ENCODE results near the gene SPTBN1. TPM values are rescaled to one million over a fixed set of nuclear protein-coding genes. Genes with fewer than 3 reads are reported as not detected.

Gene SPTBN1
- total and polyA plus RNA-seq, 2 of the 13 experiments (the other 11 are each of a cell fraction or from before 2014, with no cell fraction given), result 123 to 299 TPM

- TF ChIP-seq PHF8 (CRISPR knock-in tag; IDR thresholded peaks at IDR 0.05) (peak; percentile 43; the same call in 1 of the 2 replicates), ZNF446 (CRISPR knock-in tag; IDR thresholded peaks at IDR 0.05) (no peak), ZNF333 (CRISPR knock-in tag; IDR thresholded peaks at IDR 0.05; ENCODE audit: borderline replicate concordance) (no peak), TSC22D2 (CRISPR knock-in tag; IDR thresholded peaks at IDR 0.05; ENCODE audit: borderline replicate concordance) (no peak), SMC3 (IDR thresholded peaks at IDR 0.05; ENCODE audit: low read length) (no peak), ZBTB1 (CRISPR knock-in tag; IDR thresholded peaks at IDR 0.05; ENCODE audit: borderline replicate concordance) (no peak), NFYC (CRISPR knock-in tag; IDR thresholded peaks at IDR 0.05) (no peak), MEIS1 (CRISPR knock-in tag; IDR thresholded peaks at IDR 0.05; ENCODE audit: borderline replicate concordance) (no peak), ZNF550 (CRISPR knock-in tag; IDR thresholded peaks at IDR 0.05; ENCODE audit: borderline replicate concordance) (no peak), HINFP (CRISPR knock-in tag; IDR thresholded peaks at IDR 0.05; ENCODE audit: low read depth) (no peak), ARID2 (CRISPR knock-in tag; IDR thresholded peaks at IDR 0.05; ENCODE audit: borderline replicate concordance) (peak; percentile 56; the same call in 1 of the 2 replicates), NFE2L2 (IDR thresholded peaks at IDR 0.05; ENCODE audit: low read length) (no peak), ELF3 (CRISPR knock-in tag; IDR thresholded peaks at IDR 0.05) (peak; percentile 47; the same call in 1 of the 2 replicates), CAMTA2 (CRISPR knock-in tag; IDR thresholded peaks at IDR 0.05; ENCODE audit: borderline replicate concordance) (no peak), FOXO1 (CRISPR knock-in tag; IDR thresholded peaks at IDR 0.05) (peak; percentile 86), CEBPB (IDR thresholded peaks at IDR 0.05; ENCODE audit: borderline replicate concordance, low read depth, low read length) (peak; percentile 90), ZNF558 (CRISPR knock-in tag; IDR thresholded peaks at IDR 0.05; ENCODE audit: borderline replicate concordance) (no peak), GLI4 (CRISPR knock-in tag; IDR thresholded peaks at IDR 0.05; ENCODE audit: borderline replicate concordance) (no peak), ZNF775 (CRISPR knock-in tag; IDR thresholded peaks at IDR 0.05; ENCODE audit: borderline replicate concordance) (no peak), ZNF891 (CRISPR knock-in tag; IDR thresholded peaks at IDR 0.05) (peak; percentile 46; the same call in 1 of the 2 replicates), RFX1 (IDR thresholded peaks at IDR 0.05) (no peak), ZKSCAN8 (CRISPR knock-in tag; IDR thresholded peaks at IDR 0.05; ENCODE audit: borderline replicate concordance) (peak; percentile 83; the same call in 1 of the 2 replicates), BORCS8-MEF2B (CRISPR knock-in tag; IDR thresholded peaks at IDR 0.05) (no peak)
- TF ChIP-seq, protein P1, sequence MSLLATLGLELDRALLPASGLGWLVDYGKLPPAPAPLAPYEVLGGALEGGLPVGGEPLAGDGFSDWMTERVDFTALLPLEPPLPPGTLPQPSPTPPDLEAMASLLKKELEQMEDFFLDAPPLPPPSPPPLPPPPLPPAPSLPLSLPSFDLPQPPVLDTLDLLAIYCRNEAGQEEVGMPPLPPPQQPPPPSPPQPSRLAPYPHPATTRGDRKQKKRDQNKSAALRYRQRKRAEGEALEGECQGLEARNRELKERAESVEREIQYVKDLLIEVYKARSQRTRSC (CRISPR knock-in tag; IDR thresholded peaks at IDR 0.05; ENCODE audit: low read depth), result no peak
- TF ChIP-seq, protein P2, sequence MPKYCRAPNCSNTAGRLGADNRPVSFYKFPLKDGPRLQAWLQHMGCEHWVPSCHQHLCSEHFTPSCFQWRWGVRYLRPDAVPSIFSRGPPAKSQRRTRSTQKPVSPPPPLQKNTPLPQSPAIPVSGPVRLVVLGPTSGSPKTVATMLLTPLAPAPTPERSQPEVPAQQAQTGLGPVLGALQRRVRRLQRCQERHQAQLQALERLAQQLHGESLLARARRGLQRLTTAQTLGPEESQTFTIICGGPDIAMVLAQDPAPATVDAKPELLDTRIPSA (CRISPR knock-in tag; IDR thresholded peaks at IDR 0.05; ENCODE audit: borderline replicate concordance), result no peak
- TF ChIP-seq, protein P3, sequence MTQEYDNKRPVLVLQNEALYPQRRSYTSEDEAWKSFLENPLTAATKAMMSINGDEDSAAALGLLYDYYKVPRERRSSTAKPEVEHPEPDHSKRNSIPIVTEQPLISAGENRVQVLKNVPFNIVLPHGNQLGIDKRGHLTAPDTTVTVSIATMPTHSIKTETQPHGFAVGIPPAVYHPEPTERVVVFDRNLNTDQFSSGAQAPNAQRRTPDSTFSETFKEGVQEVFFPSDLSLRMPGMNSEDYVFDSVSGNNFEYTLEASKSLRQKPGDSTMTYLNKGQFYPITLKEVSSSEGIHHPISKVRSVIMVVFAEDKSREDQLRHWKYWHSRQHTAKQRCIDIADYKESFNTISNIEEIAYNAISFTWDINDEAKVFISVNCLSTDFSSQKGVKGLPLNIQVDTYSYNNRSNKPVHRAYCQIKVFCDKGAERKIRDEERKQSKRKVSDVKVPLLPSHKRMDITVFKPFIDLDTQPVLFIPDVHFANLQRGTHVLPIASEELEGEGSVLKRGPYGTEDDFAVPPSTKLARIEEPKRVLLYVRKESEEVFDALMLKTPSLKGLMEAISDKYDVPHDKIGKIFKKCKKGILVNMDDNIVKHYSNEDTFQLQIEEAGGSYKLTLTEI (CRISPR knock-in tag; conservative IDR thresholded peaks at IDR 0.05), result no peak
Observed at GRCh38 chr2:54666634-54667265, 210.6 kb downstream of the SPTBN1 start (continued).
